Endothelial cell of umbilical vein (primary cell): ENCODE results near the gene CCDC85A. TPM values are rescaled to one million over a fixed set of nuclear protein-coding genes. Genes with fewer than 3 reads are reported as not detected.

Experiments
- BruUV-seq: library from RNA; stranded (reverse); fragments of 400-500 nt; replicated peaks from 2 replicates; lab custom pipeline; 2021; lab: Mats Ljungman, UMichigan
- CTCF ChIA-PET: fragments of 300-600, 350-600 bp; sonication (Branson Sonifier 250); formaldehyde crosslinking; loops from one replicate; lab custom pipeline; 2021; ENCODE audit warnings: antibody characterized with exemption, inconsistent platforms; lab: Charles Lee
- POLR2A ChIA-PET: fragments of 300-600, 350-600 bp; sonication (Branson Sonifier 250); formaldehyde crosslinking; loops from one replicate; lab custom pipeline; 2021; ENCODE audit warnings: antibody characterized with exemption, inconsistent platforms; lab: Charles Lee
- DNase-seq: peaks from one replicate; pipeline ENCODE4 v3.0.0-alpha.2; 2011; ENCODE audit warnings: low read depth, low spot score
- FAIRE-seq: peaks from 2 replicates; lab custom pipeline; 2011; peaks lifted over from hg19 to GRCh38; lab: Jason Lieb, UNC
- H2AFZ ChIP-seq: 2 replicates; pipeline ENCODE4 v1.6.0; 2012; ENCODE audit warnings: low read depth, low read length, control low read depth, inconsistent platforms
- H3K27ac ChIP-seq: 2 replicates; pipeline ENCODE4 v1.5.1; 2011; ENCODE audit warnings: low read depth, mild to moderate bottlenecking, control low read depth, low read length, moderate library complexity; ENCODE audit not compliant: insufficient read depth
- H3K27me3 ChIP-seq, 2 experiments: 2 replicates each; pipeline versions ENCODE4 v1.6.0 to v1.6.1; 2011; ENCODE audit warnings: low read length in 2 of 2, mixed read lengths in 1 of 2; ENCODE audit not compliant: control insufficient read depth in 2 of 2, insufficient read depth in 2 of 2
- H3K36me3 ChIP-seq, 2 experiments: 2 replicates in 1 of 2; 3 replicates in 1 of 2; pipeline ENCODE4 v1.5.1; 2011; ENCODE audit warnings: low read length in 2 of 2, mild to moderate bottlenecking in 1 of 2, moderate library complexity in 1 of 2; ENCODE audit not compliant: control insufficient read depth in 2 of 2, insufficient read depth in 2 of 2; ENCODE audit errors: extremely low read depth in 1 of 2
- H3K4me1 ChIP-seq: 3 replicates; pipeline ENCODE4 v1.5.1; 2011; ENCODE audit warnings: mild to moderate bottlenecking, low read length; ENCODE audit not compliant: control insufficient read depth, insufficient read depth; ENCODE audit errors: extremely low read depth
- H3K4me2 ChIP-seq: 2 replicates; pipeline ENCODE4 v1.6.1; 2011; ENCODE audit warnings: low read length, control low read depth, mixed read lengths; ENCODE audit not compliant: insufficient read depth
- H3K4me3 ChIP-seq, 3 experiments: fragments of 200-600 bp in 1 of 3; sonication (generic), shearing (Covaris generic) in 1 of 3; replicated peaks in 1 of 3; 2 replicates each; pipeline ENCODE4 v1.5.1; 2011 to 2016; ENCODE audit warnings: control low read depth in 3 of 3, low read length in 3 of 3, mild to moderate bottlenecking in 2 of 3, inconsistent platforms in 1 of 3, low read depth in 1 of 3, moderate library complexity in 1 of 3; ENCODE audit not compliant: insufficient read depth in 1 of 3
- H3K79me2 ChIP-seq: 2 replicates; pipeline ENCODE4 v1.6.0; 2012; ENCODE audit warnings: low read length, inconsistent platforms; ENCODE audit not compliant: control insufficient read depth, insufficient read depth
- H3K9ac ChIP-seq: replicated peaks from 2 replicates; pipeline ENCODE3; 2011; ENCODE audit warnings: low read length, control low read depth; ENCODE audit not compliant: insufficient read depth; ENCODE audit errors: extremely low read depth
- H3K9me1 ChIP-seq: replicated peaks from 3 replicates; pipeline ENCODE4 v1.6.0; 2011; ENCODE audit warnings: mild to moderate bottlenecking, low read length; ENCODE audit not compliant: control insufficient read depth, insufficient read depth; ENCODE audit errors: extremely low read depth
- H3K9me3 ChIP-seq: replicated peaks from 2 replicates; pipeline ENCODE4 v1.5.1; 2012; ENCODE audit warnings: low read length, inconsistent platforms; ENCODE audit not compliant: control insufficient read depth, insufficient read depth
- H4K20me1 ChIP-seq: replicated peaks from 2 replicates; pipeline ENCODE3; 2011; ENCODE audit warnings: mild to moderate bottlenecking, low read length; ENCODE audit not compliant: control insufficient read depth, insufficient read depth; ENCODE audit errors: extremely low read depth
- CTCF ChIP-seq, 2 donors: IDR thresholded peaks; 1 replicate in 1 of 2; 2 replicates in 1 of 2; pipeline ENCODE4 v1.5.1; 2011; ENCODE audit warnings: low read length in 2 of 2, mild to moderate bottlenecking in 2 of 2, moderate library complexity in 2 of 2, control low read depth in 1 of 2, inconsistent platforms in 1 of 2, low read depth in 1 of 2; ENCODE audit not compliant: insufficient read depth in 1 of 2; ENCODE audit errors: extremely low read depth in 1 of 2
- EZH2 ChIP-seq: IDR thresholded peaks from 2 replicates; pipeline ENCODE4 v1.6.1; 2012; ENCODE audit warnings: borderline replicate concordance, low read depth, mild to moderate bottlenecking, moderate library complexity, low read length, inconsistent platforms; ENCODE audit not compliant: severe bottlenecking
- FOS ChIP-seq: IDR thresholded peaks from 2 replicates; pipeline ENCODE4 v1.6.1; 2011; ENCODE audit warnings: mild to moderate bottlenecking, low read length, moderate library complexity, borderline replicate concordance; ENCODE audit not compliant: insufficient read depth
- GATA2 ChIP-seq: IDR thresholded peaks from 2 replicates; pipeline ENCODE4 v1.7.0; 2011; ENCODE audit warnings: low read depth, mild to moderate bottlenecking, moderate library complexity, mixed read lengths, low read length; ENCODE audit not compliant: insufficient read length, insufficient read depth
- JUN ChIP-seq: IDR thresholded peaks from 2 replicates; pipeline ENCODE4 v1.6.1; 2011; ENCODE audit warnings: borderline replicate concordance, low read depth; ENCODE audit not compliant: insufficient read length, insufficient read depth
- MYC ChIP-seq: IDR thresholded peaks from one replicate; pipeline ENCODE4 v1.6.1; 2011; ENCODE audit warnings: mild to moderate bottlenecking, low read depth, low read length
- POLR2A ChIP-seq: IDR thresholded peaks from 2 replicates; pipeline ENCODE4 v1.6.1; 2012; ENCODE audit warnings: low read depth, mild to moderate bottlenecking, control low read depth, low read length
- POLR2AphosphoS5 ChIP-seq: IDR thresholded peaks from 2 replicates; pipeline ENCODE4 v1.6.1; 2012; ENCODE audit warnings: low read depth, mild to moderate bottlenecking, control low read depth, low read length, moderate library complexity; ENCODE audit not compliant: insufficient read depth
- dilution Hi-C: fragments of 300-500 bp; cut with MboI; formaldehyde crosslinking; loops from one replicate; pipeline ENCODE4 v1.15.0; 2019; ENCODE audit warnings: low sequenced_read_pairs; ENCODE audit not compliant: extremely low pct_ligation_motif_present
- intact Hi-C: fragments of 100-400 bp; cut with micrococcal nuclease; formaldehyde crosslinking; loops from one replicate; pipeline ENCODE4 v1.10.0; 2022
- polyA plus RNA-seq, 4 experiments: library from polyadenylated mRNA; depleted of rRNA in 3 of 4; stranded (reverse) in 3 of 4; unstranded in 1 of 4; fragments of >200 nt; gene quantifications; 2 replicates each; pipeline versions ENCODE4 v1.2.1 to v1.2.3, GENCODE V29; 2011 to 2012; ENCODE audit warnings: missing spikeins in 1 of 4
- total RNA-seq: library from RNA; stranded (reverse); gene quantifications from 2 replicates; pipeline ENCODE4 v1.2.3, GENCODE V29; 2021
- TF ChIP-seq, protein P1 (sequence below): IDR thresholded peaks from 2 replicates; pipeline ENCODE4 v1.6.1; 2011; ENCODE audit not compliant: insufficient read depth, insufficient read length

The CCDC85A gene
- total and polyA plus RNA-seq, 2 donors (not counting 3 experiments of a cell fraction or from before 2014, with no cell fraction given): 5.1 to 10.4 TPM

DNA sequence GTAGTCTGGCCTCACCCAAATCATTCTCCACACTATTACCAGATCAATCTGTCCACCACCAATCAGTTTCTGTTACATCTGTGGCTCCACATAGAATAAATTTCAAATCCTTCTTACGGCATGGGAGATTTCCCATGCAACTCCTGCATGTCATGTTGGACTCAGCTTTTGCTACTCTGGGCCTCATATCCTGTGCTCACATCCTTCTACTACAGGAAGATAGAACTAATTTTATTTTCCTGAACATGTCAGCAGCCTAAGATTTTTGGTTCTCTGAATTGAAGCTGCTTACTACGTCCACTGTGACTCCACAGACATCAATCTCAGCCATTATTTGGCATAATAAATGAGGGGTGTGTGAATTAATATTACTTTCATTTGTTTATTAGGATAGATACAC lies 181.1 kb downstream of the CCDC85A start:
- no TSS peak for BruUV-seq
- H3K4me2 ChIP-seq: no peak overlapping the region
- H3K27me3 ChIP-seq: no peaks in the 10 kb centered on the region
- TF ChIP-seq EZH2: no peak
- TF ChIP-seq, protein P1, sequence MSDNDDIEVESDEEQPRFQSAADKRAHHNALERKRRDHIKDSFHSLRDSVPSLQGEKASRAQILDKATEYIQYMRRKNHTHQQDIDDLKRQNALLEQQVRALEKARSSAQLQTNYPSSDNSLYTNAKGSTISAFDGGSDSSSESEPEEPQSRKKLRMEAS: no peak
- TF ChIP-seq JUN: no peak
- no peak for TF ChIP-seq CTCF (IDR thresholded peaks at IDR 0.05; ENCODE audit: extremely low read depth in 1 of 2, insufficient read depth in 1 of 2, low read depth in 1 of 2, low read length in 2 of 2)
- no peak for TF ChIP-seq POLR2AphosphoS5
- TF ChIP-seq MYC: no peak
- TF ChIP-seq FOS: no peak
- no peak for TF ChIP-seq POLR2A
- TF ChIP-seq GATA2: no peak
- no peaks in the 10 kb centered on the region for H3K9me1 ChIP-seq
- H3K9ac ChIP-seq: no peak overlapping the region
- H3K4me1 ChIP-seq: no peaks in the 10 kb centered on the region
- FAIRE-seq: no peak
- H3K36me3 ChIP-seq: no peaks in the 10 kb centered on the region
- no peaks in the 10 kb centered on the region for H3K79me2 ChIP-seq
- no peak overlapping the region for H2AFZ ChIP-seq
- peak; percentile 21 for DNase-seq
- CTCF ChIA-PET: no interaction called here
- dilution Hi-C loops: no loop called here
- no peaks in the 10 kb centered on the region for H4K20me1 ChIP-seq
- H3K4me3 ChIP-seq: no peak overlapping the region
- H3K9me3 ChIP-seq: no peaks in the 10 kb centered on the region
- no peak overlapping the region for H3K27ac ChIP-seq
- intact Hi-C loops: no loop called here
- POLR2A ChIA-PET: no interaction called here
